Kidney tubule cell (primary cell): Measurements from ENCODE around the gene RAE1.

Experiments used
- DNase-seq: peaks from one replicate; pipeline ENCODE4 v3.0.0-alpha.2; 2018; ENCODE audit warnings: low spot score

The RAE1 gene

DNA sequence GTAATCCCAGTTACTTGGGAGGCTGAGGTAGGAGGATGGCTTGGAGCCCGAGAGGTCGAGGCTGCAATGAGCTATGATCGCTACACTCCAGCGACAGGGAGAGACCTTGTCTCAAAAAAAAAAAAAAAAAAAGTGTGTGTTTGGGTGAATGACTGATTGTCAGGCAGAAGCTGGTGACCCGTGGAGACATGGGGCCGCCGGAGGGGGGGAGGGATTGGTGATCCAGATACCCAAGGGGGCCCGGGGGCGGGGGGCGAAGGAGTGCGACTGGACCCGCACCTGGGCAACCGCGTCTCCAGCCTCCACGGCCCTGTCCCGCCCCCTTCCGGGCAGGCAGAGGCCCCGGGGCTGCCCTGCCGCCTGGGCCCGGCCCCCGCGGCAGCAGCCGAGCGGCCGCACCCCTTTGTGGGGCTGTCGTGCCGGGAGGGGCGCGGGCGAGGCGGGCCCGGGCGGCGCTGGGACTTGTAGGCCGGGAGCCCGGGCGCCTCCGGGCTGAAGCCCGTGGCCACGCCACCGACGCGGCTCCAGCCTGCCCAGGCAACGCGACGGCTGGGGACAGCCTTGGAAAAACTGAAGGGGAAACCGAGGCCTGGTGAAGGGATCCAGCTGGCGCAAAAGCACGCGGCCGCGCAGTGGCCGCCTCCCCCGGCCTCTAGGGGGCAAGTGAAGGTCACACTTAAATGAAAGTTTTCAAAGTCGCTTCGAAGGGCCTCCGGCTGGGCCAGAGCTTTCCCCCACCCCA lies 38.1 kb downstream of the RAE1 start:
- peak; percentile 68 for DNase-seq

- DNase-seq, result no peak
Measured at GRCh38 chr20:57389695-57390603, 38.9 kb downstream of the RAE1 start.

DNA sequence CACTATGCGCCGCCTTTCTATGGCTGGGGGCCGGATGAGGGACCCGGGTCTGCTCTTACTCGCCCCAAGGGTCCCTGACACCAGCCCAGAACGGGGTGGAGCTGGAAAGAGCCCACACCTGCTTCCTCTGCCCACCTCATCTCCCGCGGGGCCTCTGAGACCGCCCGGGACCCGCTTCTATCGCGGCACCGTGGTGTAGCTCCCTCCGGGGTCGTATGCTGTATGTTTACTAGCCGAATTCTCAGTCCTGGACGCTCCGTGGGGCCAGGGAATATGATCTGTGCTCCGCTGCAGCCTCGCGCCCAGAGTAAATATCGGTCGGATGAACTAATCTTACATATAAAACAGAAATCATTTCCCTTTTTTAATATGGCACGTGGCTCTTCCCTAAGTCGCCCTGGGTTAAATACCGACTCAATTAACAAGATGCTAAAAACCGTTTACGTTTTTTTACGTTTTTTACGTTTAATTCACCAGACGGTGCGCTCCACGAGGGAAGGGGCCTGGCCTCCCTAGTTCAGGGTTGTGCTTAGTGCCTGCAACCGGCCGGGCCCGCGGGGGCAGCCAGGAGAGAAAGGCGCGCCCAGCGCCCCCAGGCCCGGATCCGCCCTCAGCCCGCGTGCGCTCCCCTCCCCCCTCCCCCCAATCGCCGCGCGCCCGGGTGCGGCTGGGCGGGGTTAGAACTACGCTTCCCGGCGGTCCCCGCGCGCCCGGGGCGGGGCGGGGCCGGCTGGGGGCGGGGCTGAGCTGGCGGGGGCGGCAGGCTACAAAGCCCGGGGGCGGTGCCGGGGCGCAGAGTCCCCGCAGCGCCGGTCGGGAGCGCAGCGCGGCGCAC lies 39.8 kb downstream of the RAE1 start, which contains the start of gene RBM38:
TSS of gene RBM38 (plus strand) at position 793 of the 835 bp plus-strand sequence. CDS start 186 bp downstream, outside the sequence.
- peak; percentile 77 for DNase-seq

DNA sequence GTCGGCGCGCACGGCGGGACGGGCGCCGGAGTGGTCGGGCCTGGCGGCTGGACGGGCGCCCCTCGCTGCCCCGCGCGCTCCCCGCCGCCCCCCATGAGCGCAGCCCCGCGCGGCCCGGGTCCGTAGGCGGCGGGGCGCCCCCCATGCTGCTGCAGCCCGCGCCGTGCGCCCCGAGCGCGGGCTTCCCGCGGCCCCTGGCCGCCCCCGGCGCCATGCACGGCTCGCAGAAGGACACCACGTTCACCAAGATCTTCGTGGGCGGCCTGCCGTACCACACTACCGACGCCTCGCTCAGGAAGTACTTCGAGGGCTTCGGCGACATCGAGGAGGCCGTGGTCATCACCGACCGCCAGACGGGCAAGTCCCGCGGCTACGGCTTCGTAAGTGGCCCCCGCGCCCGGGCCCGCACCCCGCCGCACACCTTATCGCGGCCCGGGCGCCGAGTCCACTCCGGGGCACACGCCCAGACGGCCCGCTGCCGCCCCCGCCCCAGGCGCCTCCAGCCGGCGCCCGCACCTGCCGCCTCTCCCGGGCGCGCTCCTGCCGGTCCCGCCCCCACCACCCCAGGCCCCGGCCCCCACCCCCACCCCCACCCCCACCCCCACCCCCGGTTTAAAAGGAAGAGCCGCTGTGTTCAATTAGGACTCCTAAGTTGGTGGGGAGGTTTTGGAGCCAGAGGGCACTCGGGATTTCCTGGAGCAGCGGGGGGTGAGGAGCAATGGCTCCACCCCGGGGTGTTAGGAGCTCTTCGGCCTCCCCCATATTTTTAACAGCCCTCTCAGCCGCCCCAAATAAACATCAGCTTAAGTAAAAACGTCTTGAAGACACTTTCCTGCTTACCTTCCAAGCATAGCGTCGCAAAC lies 40.6 kb downstream of the RAE1 start:
- peak; percentile 25 for DNase-seq

- no peak for DNase-seq
Measured at GRCh38 chr20:57392512-57393271, 41.6 kb downstream of the RAE1 start.

GRCh38 chr20:57393321-57394120 lies 42.5 kb downstream of the RAE1 start:
- peak; percentile 46 for DNase-seq

DNA sequence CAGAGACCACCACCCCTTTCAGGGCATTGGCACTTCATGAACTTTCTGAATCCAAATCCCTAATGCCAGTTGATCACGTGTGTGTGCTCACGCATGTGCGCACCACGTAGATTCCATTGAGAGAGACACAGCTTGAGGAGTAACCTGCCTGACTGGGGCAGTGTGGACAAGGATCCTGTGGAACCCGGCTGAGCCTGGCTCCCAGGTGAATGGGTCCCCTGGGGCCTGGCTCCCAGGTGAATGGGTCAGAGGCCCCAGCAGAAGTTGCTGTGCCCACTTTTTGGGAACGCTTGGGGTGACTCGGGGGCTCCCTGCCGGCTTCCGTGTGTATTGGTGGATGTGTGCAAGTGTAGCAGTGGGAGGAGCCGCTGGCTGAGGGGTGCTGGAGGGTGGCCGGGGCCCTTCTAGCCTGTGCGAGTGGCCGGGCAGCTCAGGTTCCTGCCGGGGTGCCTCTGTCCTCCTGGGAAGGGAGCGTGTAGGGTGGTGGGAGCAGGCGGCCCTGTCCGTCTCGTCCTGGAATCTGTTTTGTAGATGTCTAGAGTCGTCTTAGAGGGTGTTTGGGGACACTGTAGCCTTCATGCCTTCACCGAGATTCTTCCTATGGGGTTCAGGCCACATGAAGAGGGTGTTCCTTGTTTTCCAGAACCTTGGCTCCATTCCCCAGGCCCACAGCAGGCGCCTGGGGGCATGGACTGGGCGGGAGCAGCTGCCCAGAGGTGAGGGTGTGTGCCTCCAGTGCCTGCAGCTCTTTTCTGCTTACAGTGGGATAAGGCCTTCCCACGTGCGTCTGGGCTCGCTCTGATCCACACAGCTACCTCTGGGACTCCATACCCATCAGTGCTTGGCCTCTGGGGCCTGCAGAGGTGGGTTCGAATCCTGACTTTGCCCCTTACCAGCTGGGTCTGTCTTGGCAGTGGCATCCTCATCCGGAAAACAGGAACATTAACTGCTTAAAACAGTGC lies 43.3 kb downstream of the RAE1 start:
- DNase-seq, result no peak

- DNase-seq, result peak; percentile 70
Measured at GRCh38 chr20:57395111-57395966, 44.3 kb downstream of the RAE1 start.

DNA sequence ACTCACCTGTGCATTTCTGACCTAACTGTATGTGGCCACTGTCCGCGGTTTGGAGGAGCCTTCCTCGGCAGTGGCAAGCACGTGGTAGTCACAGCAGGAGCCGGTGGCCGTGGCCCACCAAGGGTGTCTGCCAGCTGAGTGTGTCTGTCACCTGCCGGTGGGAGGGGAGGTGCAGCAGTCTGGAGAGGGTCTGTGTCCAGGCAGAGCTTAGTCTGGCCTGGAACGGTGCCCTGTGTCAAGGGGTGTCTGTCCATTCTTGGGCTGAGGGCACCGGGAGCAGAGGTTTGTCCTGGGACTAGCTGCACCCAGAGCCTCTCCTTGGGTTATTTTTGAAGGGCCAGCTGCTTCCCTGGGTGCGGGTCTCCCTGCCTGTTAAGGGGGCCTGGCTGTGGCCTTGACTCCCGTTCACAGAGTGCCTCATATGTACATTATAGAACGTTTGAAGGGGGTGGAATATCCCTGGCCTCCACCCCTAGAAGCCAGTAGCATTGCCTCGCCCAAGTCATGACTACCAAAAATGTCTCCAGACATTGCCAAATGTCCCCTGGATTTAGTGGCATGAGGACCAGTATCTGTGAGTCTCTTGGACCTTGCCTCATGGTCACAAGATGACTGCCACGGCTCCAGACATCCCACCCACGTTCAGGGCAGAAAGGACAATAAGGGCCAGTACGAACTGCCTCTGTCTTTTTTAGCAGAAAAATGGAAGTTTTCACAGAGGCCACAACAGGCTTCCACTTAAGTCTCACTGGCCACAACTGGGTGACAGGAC lies 45.3 kb downstream of the RAE1 start:
- DNase-seq, result no peak

DNA sequence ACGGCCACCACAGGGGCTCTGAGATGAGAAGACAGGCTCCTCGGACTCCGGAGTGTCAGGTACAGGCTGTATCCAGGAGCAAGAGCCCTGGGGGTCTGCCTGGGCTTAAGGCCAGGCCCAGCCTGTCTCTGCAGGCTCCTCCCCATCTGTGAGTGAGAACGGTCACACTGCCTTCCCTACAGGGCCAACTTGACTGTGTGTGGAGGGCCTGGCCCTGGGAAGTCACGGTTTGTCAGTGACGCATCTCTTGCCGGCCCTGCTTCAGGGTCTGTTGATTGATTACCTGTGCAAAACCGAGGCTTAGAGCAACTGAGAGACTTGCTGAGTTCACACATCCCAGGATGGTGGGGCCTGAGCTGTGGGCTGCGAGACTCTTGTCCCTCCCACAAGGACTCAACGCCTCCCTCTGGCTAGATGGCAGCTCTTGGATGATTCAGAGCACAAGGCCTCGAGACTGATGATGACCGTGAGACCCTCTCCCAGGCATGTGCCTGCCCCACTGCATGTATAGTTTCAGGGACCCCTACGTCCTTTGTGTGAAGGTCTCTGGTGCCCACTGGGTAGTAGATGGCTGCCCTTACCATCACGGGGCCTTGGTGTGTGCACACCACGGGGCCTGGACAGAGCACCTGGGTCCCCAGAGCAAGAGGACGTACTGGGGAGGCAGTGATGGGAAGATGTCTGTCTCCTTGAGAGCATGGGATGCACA lies 46.1 kb downstream of the RAE1 start:
- no peak for DNase-seq

GRCh38 chr20:57397693-57398108 lies 46.6 kb downstream of the RAE1 start:
- DNase-seq, result no peak

- DNase-seq, result no peak
Measured at GRCh38 chr20:57398231-57398821, 47.3 kb downstream of the RAE1 start.

DNA sequence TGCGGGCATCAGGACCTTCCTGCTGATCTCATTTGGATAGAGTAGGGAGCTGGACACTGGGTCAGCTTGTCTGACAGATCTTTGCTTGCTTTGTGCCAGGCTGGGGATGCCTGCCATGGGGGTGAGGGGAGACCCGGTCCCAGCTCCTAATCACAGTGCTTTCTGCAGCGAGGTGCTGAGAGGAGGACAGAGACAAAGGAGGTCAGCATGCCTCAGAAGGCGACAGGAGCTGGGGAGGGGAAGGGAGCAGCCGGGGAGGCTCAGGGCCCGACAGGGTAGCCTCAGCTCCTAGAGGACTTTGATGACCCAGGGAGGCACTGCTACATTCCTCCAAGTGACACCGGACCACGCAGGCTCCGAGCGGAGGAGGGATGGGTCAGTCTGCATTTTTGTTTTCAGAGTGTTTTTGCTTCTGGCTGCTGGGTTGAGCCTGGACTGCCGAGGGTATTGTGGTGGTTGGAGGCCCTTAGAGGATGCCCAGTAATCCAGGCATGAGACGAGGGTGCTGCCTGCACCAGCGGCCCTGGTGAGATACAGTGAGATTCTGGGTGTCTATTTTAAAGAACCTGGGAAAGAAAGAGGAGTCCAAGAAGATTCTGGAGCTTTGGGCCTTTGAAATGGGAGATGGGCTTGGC lies 48.0 kb downstream of the RAE1 start:
- DNase-seq, result no peak

- peak; percentile 57 for DNase-seq
Measured at GRCh38 chr20:57399587-57400155, 48.6 kb downstream of the RAE1 start.

GRCh38 chr20:57400231-57400701 lies 49.2 kb downstream of the RAE1 start:
- no peak for DNase-seq
